Iris pigment epithelial cell (primary cell): Measurements from ENCODE around the gene BCKDHB.
"Not testable (repeated sequence)": the region's sequence is repeated elsewhere in the genome, so short reads cannot be mapped to it uniquely, and the experiment has no call there.

Experiments used
- DNase-seq: peaks from one replicate; pipeline ENCODE4 v3.0.0-alpha.2; 2011; ENCODE audit warnings: low read depth

Gene BCKDHB

GRCh38 chr6:80106418-80107235 lies at the start of gene BCKDHB:
Gene BCKDHB (plus strand): TSS chr6:80106671. CDS start chr6:80106694, 23 bp downstream.
- peak; percentile 98 for DNase-seq

DNA sequence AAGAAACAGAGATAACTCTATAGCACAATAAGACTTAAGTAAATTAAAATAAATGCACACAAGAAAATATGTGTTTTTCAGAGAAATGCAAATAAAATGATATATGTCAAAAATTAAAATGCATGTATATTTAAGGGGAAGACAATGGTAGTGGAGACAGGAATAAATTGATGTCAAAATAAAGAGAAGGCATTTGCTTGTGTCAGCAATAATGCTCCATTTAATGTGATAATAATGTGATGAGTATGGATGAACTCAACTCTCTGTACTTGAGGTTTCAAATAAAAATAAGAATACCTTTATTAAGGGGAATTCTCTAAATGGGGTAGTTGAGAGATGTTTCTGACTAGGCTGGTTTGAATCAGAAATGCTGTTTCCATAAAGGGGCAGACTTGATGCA lies 45.7 kb upstream of the BCKDHB start:
- DNase-seq = no peak

DNA sequence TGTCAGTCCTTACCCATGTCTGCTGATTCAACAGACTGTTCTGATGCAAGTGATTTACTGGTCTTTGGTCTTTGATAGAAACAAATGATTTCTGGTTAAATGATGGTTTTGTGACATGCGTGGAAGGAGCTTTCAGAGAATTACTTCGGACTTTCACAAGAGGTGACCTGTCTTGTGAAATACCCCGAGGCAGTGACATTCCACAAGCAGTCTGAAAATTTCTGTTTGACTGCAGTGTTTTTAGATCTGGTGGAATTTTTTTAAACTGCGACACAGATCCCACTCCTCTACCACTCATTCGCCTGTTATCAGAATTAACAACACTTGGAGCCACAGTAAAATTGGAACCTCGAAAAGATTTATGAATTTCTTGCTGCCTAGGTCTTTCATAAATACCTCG lies 38.3 kb upstream of the BCKDHB start:
- not testable (repeated sequence) for DNase-seq

- not testable (repeated sequence) for DNase-seq
Measured at GRCh38 chr6:80070431-80070830, 36.0 kb upstream of the BCKDHB start.

DNA sequence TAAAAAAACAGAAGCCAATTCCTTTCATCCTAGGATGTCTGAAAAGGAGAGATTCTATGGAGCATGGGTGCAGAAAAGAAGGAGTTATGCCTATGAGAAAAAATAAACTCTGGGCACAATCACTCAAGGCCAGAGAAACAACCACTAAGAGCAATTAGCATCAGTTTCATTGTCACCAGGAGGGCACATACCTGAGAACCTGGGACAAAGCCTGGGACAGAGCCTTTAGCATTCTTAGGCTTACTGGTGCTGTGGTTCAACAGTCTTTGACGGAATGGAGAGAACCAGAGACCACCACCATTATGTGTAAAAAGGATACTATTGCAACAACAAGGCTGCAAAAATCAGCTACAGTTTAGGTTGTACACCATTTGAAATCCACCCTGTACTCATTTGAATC lies 29.4 kb upstream of the BCKDHB start:
- no peak for DNase-seq

DNA sequence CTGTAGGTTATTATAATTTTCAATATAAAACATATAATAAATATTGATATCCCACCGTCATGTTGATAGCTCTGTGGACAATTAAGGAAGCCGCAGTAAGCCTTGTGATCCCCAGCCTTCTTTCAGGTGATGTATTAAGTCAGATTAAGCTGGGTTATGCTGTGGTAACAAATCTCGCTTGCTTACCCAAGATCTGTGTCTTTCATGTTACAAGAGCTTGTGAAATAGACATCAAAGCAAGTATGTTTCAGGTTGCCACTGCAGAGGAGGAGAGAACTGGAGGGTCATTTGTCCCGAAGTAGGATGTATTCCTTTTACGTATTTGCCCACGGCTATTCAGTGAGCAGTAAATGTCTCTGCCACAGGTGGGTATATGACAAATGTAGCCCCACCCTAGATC lies 17.8 kb upstream of the BCKDHB start:
- DNase-seq = no peak

DNA sequence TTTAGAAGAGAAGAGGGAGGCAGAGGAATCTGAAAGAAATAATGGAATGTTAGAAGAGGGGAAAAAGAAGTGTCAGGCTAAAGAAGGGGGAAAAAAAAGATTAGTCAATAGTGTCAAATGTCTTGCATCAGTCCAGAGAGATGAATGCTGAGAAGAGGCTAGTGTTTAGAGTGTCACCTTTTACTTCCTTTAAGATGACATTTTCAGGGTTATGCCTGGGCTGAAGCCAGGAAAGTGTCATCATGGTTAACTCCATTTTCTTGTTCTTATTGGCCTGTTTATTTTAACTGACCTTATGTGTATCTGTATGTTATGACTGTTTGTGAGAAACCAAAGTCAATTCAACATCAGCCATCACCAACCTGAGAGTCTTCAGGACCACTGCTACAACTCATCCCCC lies 15.0 kb upstream of the BCKDHB start:
- DNase-seq = no peak

GRCh38 chr6:80094017-80094416 lies 12.5 kb upstream of the BCKDHB start:
- DNase-seq = peak; percentile 22

GRCh38 chr6:80095600-80095999 lies 10.9 kb upstream of the BCKDHB start:
- no peak for DNase-seq

DNA sequence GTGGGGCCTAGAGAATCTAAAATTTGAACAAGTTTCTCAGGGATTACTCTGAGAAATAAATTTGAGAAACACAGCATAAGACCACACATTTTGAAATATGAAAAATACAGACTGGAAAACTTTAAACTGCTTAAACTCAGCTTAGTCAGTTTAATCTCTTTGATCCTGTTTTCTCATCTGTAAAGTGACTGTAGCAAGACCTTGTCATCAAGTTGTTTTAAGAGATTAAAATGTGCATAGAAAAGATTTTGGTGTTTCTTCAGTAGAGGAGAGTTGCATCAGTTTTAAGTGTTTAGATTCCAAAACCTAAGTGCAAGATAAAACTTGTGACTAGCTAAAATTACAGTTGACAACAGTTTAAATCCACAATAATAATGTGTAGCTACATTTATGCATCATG lies 8.1 kb upstream of the BCKDHB start:
- no peak for DNase-seq

- DNase-seq = no peak
Measured at GRCh38 chr6:80104520-80104919, 2.0 kb upstream of the BCKDHB start.

- no peak for DNase-seq
Measured at GRCh38 chr6:80105972-80106417, 476 bp upstream of the BCKDHB start.

DNA sequence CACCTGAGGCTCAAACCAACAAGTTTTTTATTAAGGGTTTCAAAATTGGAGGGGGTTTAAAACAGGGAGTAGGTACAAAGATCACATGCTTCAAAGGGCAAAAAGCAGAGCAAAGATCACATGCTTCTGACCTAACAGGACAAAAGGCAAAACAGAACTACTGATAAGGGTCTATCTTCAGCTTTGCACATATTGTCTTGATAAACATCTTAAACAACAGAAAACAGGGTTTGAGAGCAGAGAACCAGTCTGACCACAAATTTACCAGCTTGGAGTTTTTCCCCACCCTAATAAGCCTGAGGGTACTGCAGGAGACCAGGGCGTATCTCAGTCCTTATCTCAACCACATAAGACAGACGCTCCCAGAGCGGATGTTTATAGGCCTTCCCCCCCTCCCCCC lies 16.1 kb downstream of the BCKDHB start:
- not testable (repeated sequence) for DNase-seq

DNA sequence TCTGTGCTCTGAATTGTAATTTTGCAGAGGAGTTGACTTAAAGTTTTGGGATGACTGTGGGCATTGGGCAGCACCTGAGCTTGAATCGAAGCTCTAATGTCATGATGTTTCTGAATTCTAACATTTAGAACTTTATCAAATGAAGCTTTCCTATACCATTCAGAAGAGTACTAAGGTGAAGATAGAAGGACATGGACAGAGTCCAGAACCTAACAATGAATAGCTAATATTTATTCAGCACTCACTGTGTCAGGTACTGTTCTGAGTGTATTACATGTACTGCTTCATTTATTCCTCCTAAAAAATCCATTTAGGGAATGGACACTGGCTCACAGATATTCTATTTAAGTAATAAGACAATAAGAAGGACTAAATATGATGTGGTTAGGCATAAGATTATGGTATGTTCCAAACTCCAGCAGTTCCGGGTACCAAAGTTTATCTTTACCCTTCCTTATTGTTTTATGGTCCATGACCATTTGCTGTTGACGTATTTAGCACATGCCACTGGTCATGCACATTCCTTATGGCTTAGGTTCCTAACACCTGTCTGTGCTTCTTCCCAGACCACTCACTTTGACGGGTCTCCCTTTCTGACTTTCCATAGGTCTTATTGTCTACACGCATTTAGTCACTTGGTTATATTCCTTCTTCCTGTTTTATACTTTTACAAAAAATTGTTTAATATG lies 20.3 kb downstream of the BCKDHB start:
- DNase-seq = no peak

GRCh38 chr6:80129485-80129884 lies 23.0 kb downstream of the BCKDHB start:
- DNase-seq = no peak

GRCh38 chr6:80133020-80133419 lies 26.5 kb downstream of the BCKDHB start:
- DNase-seq = peak; percentile 75

DNA sequence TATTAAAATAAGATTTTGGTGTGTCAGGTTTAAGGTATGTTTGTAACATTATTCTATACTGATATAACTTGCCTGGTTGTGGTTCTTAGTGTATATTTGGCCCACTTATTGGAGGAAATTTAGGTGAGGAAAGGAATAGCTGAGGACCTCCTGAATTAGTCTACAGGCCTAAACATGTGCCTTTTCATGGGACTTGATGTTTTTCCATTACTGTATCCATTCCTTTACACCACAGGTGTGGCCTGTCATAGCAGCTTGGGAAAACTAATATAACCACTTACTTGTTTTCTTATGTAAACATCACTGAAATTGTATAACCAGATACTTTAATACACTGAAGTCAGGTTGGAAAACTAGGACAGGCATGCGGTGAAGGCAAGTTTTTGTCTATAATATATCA lies 27.6 kb downstream of the BCKDHB start:
- no peak for DNase-seq

- DNase-seq = peak; percentile 34
Measured at GRCh38 chr6:80142586-80142985, 36.1 kb downstream of the BCKDHB start.

- DNase-seq = peak; percentile 84
Measured at GRCh38 chr6:80143419-80143937, 37.0 kb downstream of the BCKDHB start.

- no peak for DNase-seq
Measured at GRCh38 chr6:80144753-80145315, 38.4 kb downstream of the BCKDHB start.

- DNase-seq = no peak
Measured at GRCh38 chr6:80145509-80145908, 39.0 kb downstream of the BCKDHB start.

- DNase-seq = no peak
Measured at GRCh38 chr6:80145921-80146320, 39.5 kb downstream of the BCKDHB start.

DNA sequence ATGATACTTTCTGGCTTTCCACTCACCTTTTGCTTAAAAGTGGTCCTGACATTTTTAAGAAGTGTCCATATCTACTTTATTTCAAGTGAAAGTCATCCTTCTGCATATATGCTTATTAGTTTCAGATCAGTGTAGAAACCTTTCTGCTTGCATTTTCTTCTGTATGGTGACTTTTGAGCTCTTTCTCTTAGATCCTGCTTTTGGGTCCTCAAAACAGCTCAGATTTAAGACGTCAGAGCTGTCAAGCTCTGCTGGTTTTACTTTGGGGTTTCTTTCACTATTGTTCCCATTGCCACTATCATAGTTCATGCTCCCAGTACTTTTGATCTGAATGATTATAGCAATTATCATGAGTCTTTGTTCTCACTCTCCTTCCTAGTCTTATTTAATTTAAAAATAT lies 41.7 kb downstream of the BCKDHB start:
- DNase-seq = no peak
